Endothelial cell of umbilical vein (primary cell): ENCODE results near the gene PPP1R3A. TPM values are rescaled to one million over a fixed set of nuclear protein-coding genes. Genes with fewer than 3 reads are reported as not detected.

ENCODE experiments used
- BruUV-seq: library from RNA; stranded (reverse); fragments of 400-500 nt; replicated peaks from 2 replicates; lab custom pipeline; 2021; lab: Mats Ljungman, UMichigan
- CTCF ChIA-PET: fragments of 300-600, 350-600 bp; sonication (Branson Sonifier 250); formaldehyde crosslinking; loops from one replicate; lab custom pipeline; 2021; ENCODE audit warnings: antibody characterized with exemption, inconsistent platforms; lab: Charles Lee
- POLR2A ChIA-PET: fragments of 300-600, 350-600 bp; sonication (Branson Sonifier 250); formaldehyde crosslinking; loops from one replicate; lab custom pipeline; 2021; ENCODE audit warnings: antibody characterized with exemption, inconsistent platforms; lab: Charles Lee
- DNase-seq: peaks from one replicate; pipeline ENCODE4 v3.0.0-alpha.2; 2011; ENCODE audit warnings: low read depth, low spot score
- FAIRE-seq: peaks from 2 replicates; lab custom pipeline; 2011; peaks lifted over from hg19 to GRCh38; lab: Jason Lieb, UNC
- H2AFZ ChIP-seq: 2 replicates; pipeline ENCODE4 v1.6.0; 2012; ENCODE audit warnings: low read depth, low read length, control low read depth, inconsistent platforms
- H3K27ac ChIP-seq: 2 replicates; pipeline ENCODE4 v1.5.1; 2011; ENCODE audit warnings: low read depth, mild to moderate bottlenecking, control low read depth, low read length, moderate library complexity; ENCODE audit not compliant: insufficient read depth
- H3K27me3 ChIP-seq, 2 experiments: 2 replicates each; pipeline versions ENCODE4 v1.6.0 to v1.6.1; 2011; ENCODE audit warnings: low read length in 2 of 2, mixed read lengths in 1 of 2; ENCODE audit not compliant: control insufficient read depth in 2 of 2, insufficient read depth in 2 of 2
- H3K36me3 ChIP-seq, 2 experiments: 2 replicates in 1 of 2; 3 replicates in 1 of 2; pipeline ENCODE4 v1.5.1; 2011; ENCODE audit warnings: low read length in 2 of 2, mild to moderate bottlenecking in 1 of 2, moderate library complexity in 1 of 2; ENCODE audit not compliant: control insufficient read depth in 2 of 2, insufficient read depth in 2 of 2; ENCODE audit errors: extremely low read depth in 1 of 2
- H3K4me1 ChIP-seq: 3 replicates; pipeline ENCODE4 v1.5.1; 2011; ENCODE audit warnings: mild to moderate bottlenecking, low read length; ENCODE audit not compliant: control insufficient read depth, insufficient read depth; ENCODE audit errors: extremely low read depth
- H3K4me2 ChIP-seq: 2 replicates; pipeline ENCODE4 v1.6.1; 2011; ENCODE audit warnings: low read length, control low read depth, mixed read lengths; ENCODE audit not compliant: insufficient read depth
- H3K4me3 ChIP-seq, 3 experiments: fragments of 200-600 bp in 1 of 3; sonication (generic), shearing (Covaris generic) in 1 of 3; replicated peaks in 1 of 3; 2 replicates each; pipeline ENCODE4 v1.5.1; 2011 to 2016; ENCODE audit warnings: control low read depth in 3 of 3, low read length in 3 of 3, mild to moderate bottlenecking in 2 of 3, inconsistent platforms in 1 of 3, low read depth in 1 of 3, moderate library complexity in 1 of 3; ENCODE audit not compliant: insufficient read depth in 1 of 3
- H3K79me2 ChIP-seq: 2 replicates; pipeline ENCODE4 v1.6.0; 2012; ENCODE audit warnings: low read length, inconsistent platforms; ENCODE audit not compliant: control insufficient read depth, insufficient read depth
- H3K9ac ChIP-seq: replicated peaks from 2 replicates; pipeline ENCODE3; 2011; ENCODE audit warnings: low read length, control low read depth; ENCODE audit not compliant: insufficient read depth; ENCODE audit errors: extremely low read depth
- H3K9me1 ChIP-seq: replicated peaks from 3 replicates; pipeline ENCODE4 v1.6.0; 2011; ENCODE audit warnings: mild to moderate bottlenecking, low read length; ENCODE audit not compliant: control insufficient read depth, insufficient read depth; ENCODE audit errors: extremely low read depth
- H3K9me3 ChIP-seq: replicated peaks from 2 replicates; pipeline ENCODE4 v1.5.1; 2012; ENCODE audit warnings: low read length, inconsistent platforms; ENCODE audit not compliant: control insufficient read depth, insufficient read depth
- H4K20me1 ChIP-seq: replicated peaks from 2 replicates; pipeline ENCODE3; 2011; ENCODE audit warnings: mild to moderate bottlenecking, low read length; ENCODE audit not compliant: control insufficient read depth, insufficient read depth; ENCODE audit errors: extremely low read depth
- EZH2 ChIP-seq: IDR thresholded peaks from 2 replicates; pipeline ENCODE4 v1.6.1; 2012; ENCODE audit warnings: borderline replicate concordance, low read depth, mild to moderate bottlenecking, moderate library complexity, low read length, inconsistent platforms; ENCODE audit not compliant: severe bottlenecking
- FOS ChIP-seq: IDR thresholded peaks from 2 replicates; pipeline ENCODE4 v1.6.1; 2011; ENCODE audit warnings: mild to moderate bottlenecking, low read length, moderate library complexity, borderline replicate concordance; ENCODE audit not compliant: insufficient read depth
- GATA2 ChIP-seq: IDR thresholded peaks from 2 replicates; pipeline ENCODE4 v1.7.0; 2011; ENCODE audit warnings: low read depth, mild to moderate bottlenecking, moderate library complexity, mixed read lengths, low read length; ENCODE audit not compliant: insufficient read length, insufficient read depth
- JUN ChIP-seq: IDR thresholded peaks from 2 replicates; pipeline ENCODE4 v1.6.1; 2011; ENCODE audit warnings: borderline replicate concordance, low read depth; ENCODE audit not compliant: insufficient read length, insufficient read depth
- MYC ChIP-seq: IDR thresholded peaks from one replicate; pipeline ENCODE4 v1.6.1; 2011; ENCODE audit warnings: mild to moderate bottlenecking, low read depth, low read length
- POLR2A ChIP-seq: IDR thresholded peaks from 2 replicates; pipeline ENCODE4 v1.6.1; 2012; ENCODE audit warnings: low read depth, mild to moderate bottlenecking, control low read depth, low read length
- POLR2AphosphoS5 ChIP-seq: IDR thresholded peaks from 2 replicates; pipeline ENCODE4 v1.6.1; 2012; ENCODE audit warnings: low read depth, mild to moderate bottlenecking, control low read depth, low read length, moderate library complexity; ENCODE audit not compliant: insufficient read depth
- dilution Hi-C: fragments of 300-500 bp; cut with MboI; formaldehyde crosslinking; loops from one replicate; pipeline ENCODE4 v1.15.0; 2019; ENCODE audit warnings: low sequenced_read_pairs; ENCODE audit not compliant: extremely low pct_ligation_motif_present
- intact Hi-C: fragments of 100-400 bp; cut with micrococcal nuclease; formaldehyde crosslinking; loops from one replicate; pipeline ENCODE4 v1.10.0; 2022
- polyA plus RNA-seq, 4 experiments: library from polyadenylated mRNA; depleted of rRNA in 3 of 4; stranded (reverse) in 3 of 4; unstranded in 1 of 4; fragments of >200 nt; gene quantifications; 2 replicates each; pipeline versions ENCODE4 v1.2.1 to v1.2.3, GENCODE V29; 2011 to 2012; ENCODE audit warnings: missing spikeins in 1 of 4
- total RNA-seq: library from RNA; stranded (reverse); gene quantifications from 2 replicates; pipeline ENCODE4 v1.2.3, GENCODE V29; 2021
- TF ChIP-seq, protein P1 (sequence below), 2 donors: IDR thresholded peaks; 1 replicate in 1 of 2; 2 replicates in 1 of 2; pipeline ENCODE4 v1.5.1; 2011; ENCODE audit warnings: low read length in 2 of 2, mild to moderate bottlenecking in 2 of 2, moderate library complexity in 2 of 2, control low read depth in 1 of 2, inconsistent platforms in 1 of 2, low read depth in 1 of 2; ENCODE audit not compliant: insufficient read depth in 1 of 2; ENCODE audit errors: extremely low read depth in 1 of 2
- TF ChIP-seq, protein P2 (sequence below): IDR thresholded peaks from 2 replicates; pipeline ENCODE4 v1.6.1; 2011; ENCODE audit not compliant: insufficient read depth, insufficient read length

Gene PPP1R3A
- total and polyA plus RNA-seq, 2 donors (not counting 3 experiments of a cell fraction or from before 2014, with no cell fraction given) = not detected

DNA sequence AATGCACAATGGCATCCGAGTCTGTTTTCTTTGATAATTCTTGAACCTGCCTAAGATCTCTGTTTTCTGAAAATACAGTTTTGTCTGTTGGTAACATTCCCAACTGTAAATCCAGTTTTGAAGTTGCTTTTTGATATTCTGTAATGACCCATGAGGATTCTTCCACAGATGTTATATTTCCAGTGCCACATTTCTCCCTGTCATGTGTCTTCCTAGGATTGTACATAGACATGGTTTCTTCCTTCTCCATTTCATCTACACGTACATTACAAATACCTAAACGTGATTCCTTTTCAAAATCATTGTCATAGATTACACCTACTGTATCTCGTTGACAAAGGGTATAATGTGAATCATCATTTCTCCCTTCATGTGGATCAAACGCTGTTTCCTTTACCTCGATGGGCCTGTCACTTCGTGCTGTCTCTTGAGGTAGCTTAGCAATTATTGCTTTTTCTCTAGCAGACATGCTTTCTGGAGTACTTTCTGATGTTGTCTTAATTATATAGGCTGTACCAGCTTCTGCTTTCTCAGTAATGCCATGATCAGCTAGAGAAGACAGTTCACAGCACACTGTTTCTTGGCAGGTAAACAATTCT is 40.3 kb downstream of the PPP1R3A start:
- Histone ChIP-seq H3K36me3 (no peaks in the 10 kb centered on the region), H2AFZ (no peak overlapping the region), H3K4me3 (no peak overlapping the region), H3K9me3 (no peaks in the 10 kb centered on the region), H4K20me1 (no peaks in the 10 kb centered on the region), H3K4me1 (no peaks in the 10 kb centered on the region), H3K27ac (no peak overlapping the region), H3K27me3 (no peaks in the 10 kb centered on the region), H3K4me2 (no peak overlapping the region), H3K9ac (no peak overlapping the region), H3K9me1 (no peaks in the 10 kb centered on the region), H3K79me2 (no peaks in the 10 kb centered on the region)
- TF ChIP-seq MYC (no peak), EZH2 (no peak), POLR2A (no peak)
- TF ChIP-seq, protein P1, sequence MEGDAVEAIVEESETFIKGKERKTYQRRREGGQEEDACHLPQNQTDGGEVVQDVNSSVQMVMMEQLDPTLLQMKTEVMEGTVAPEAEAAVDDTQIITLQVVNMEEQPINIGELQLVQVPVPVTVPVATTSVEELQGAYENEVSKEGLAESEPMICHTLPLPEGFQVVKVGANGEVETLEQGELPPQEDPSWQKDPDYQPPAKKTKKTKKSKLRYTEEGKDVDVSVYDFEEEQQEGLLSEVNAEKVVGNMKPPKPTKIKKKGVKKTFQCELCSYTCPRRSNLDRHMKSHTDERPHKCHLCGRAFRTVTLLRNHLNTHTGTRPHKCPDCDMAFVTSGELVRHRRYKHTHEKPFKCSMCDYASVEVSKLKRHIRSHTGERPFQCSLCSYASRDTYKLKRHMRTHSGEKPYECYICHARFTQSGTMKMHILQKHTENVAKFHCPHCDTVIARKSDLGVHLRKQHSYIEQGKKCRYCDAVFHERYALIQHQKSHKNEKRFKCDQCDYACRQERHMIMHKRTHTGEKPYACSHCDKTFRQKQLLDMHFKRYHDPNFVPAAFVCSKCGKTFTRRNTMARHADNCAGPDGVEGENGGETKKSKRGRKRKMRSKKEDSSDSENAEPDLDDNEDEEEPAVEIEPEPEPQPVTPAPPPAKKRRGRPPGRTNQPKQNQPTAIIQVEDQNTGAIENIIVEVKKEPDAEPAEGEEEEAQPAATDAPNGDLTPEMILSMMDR (IDR thresholded peaks at IDR 0.05; ENCODE audit: extremely low read depth in 1 of 2, insufficient read depth in 1 of 2, low read depth in 1 of 2, low read length in 2 of 2) = no peak
- dilution Hi-C loops (no loop called here), intact Hi-C loops (no loop called here)
- no peak for DNase-seq
- FAIRE-seq = no peak
- no TSS peak for BruUV-seq
- POLR2A ChIA-PET = no interaction called here
- CTCF ChIA-PET = interaction anchor here (1.5 kb wide), 1 partner anchor 82 kb away, joined by 5 read pairs; no protein-coding TSS in a partner anchor

DNA sequence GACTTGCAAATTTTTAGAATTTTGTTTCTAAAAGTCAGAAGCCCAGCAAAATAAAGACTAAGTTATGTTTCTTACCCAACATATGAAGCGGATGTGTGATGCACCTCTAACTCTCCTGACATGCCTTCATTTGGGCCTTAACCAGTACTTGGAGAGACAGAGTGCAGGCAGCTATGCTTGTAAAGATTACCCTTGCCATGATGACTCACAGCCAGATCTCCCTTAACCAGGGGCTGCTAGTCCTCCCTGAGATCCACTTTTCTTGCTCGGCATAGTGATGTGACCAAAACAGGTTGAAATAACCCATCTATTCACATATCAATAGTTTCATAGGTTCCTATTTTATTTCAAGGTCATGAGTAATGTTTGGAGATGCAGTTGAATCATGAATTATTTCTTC is 43.6 kb downstream of the PPP1R3A start:
- ChIA-PET CTCF (interaction anchor here (0.7 to 0.9 kb wide), 3 partner anchors 10 to 20 kb away, joined by 3 to 4 read pairs (median 3); no protein-coding TSS in a partner anchor), POLR2A (no interaction called here)
- Histone ChIP-seq H3K9me1 (no peaks in the 10 kb centered on the region), H3K27ac (no peak overlapping the region), H4K20me1 (no peaks in the 10 kb centered on the region), H3K4me1 (no peaks in the 10 kb centered on the region), H3K27me3 (no peaks in the 10 kb centered on the region), H3K4me2 (no peak overlapping the region), H3K9ac (no peak overlapping the region), H3K36me3 (no peaks in the 10 kb centered on the region), H3K9me3 (no peaks in the 10 kb centered on the region), H3K79me2 (no peaks in the 10 kb centered on the region), H3K4me3 (no peak overlapping the region), H2AFZ (no peak overlapping the region)
- TF ChIP-seq JUN (no peak), FOS (no peak), POLR2AphosphoS5 (no peak), EZH2 (no peak), GATA2 (no peak), MYC (no peak), POLR2A (no peak)
- TF ChIP-seq, protein P1 (IDR thresholded peaks at IDR 0.05; ENCODE audit: extremely low read depth in 1 of 2, insufficient read depth in 1 of 2, low read depth in 1 of 2, low read length in 2 of 2) = no peak
- TF ChIP-seq, protein P2, sequence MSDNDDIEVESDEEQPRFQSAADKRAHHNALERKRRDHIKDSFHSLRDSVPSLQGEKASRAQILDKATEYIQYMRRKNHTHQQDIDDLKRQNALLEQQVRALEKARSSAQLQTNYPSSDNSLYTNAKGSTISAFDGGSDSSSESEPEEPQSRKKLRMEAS = no peak
- FAIRE-seq (no peak), DNase-seq (no peak)
- dilution Hi-C loops (no loop called here), intact Hi-C loops (no loop called here)
- BruUV-seq = no TSS peak
